Activated CD8-positive, alpha-beta memory T cell treated with anti-CD3 and anti-CD28 coated beads, Interleukin-2, amount 50 U/mL, for 1 hour (primary cell): ENCODE results near the gene BTG2.

ENCODE experiments used
- DNase-seq: peaks from one replicate; pipeline ENCODE4 v3.0.0-alpha.2; 2020; ENCODE audit errors: extremely low read depth

The BTG2 gene

GRCh38 chr1:203340112-203340790, 34.9 kb downstream of the BTG2 start:
- no peak for DNase-seq

GRCh38 chr1:203342192-203342940, 37.0 kb downstream of the BTG2 start:
- DNase-seq, result no peak

GRCh38 chr1:203343956-203344754, 38.8 kb downstream of the BTG2 start:
- no peak for DNase-seq

- no peak for DNase-seq
Observed at GRCh38 chr1:203346060-203346768, 40.9 kb downstream of the BTG2 start.

GRCh38 chr1:203346769-203347102, 41.4 kb downstream of the BTG2 start:
- DNase-seq, result no peak

GRCh38 chr1:203349166-203349565, 43.8 kb downstream of the BTG2 start:
- no peak for DNase-seq

GRCh38 chr1:203349773-203350524, 44.6 kb downstream of the BTG2 start:
- DNase-seq, result no peak

GRCh38 chr1:203351037-203351625, 45.8 kb downstream of the BTG2 start, which contains the start of gene FMOD:
Gene FMOD, minus strand, starts transcription at chr1:203351122. Its CDS starts 2,852 bp downstream, at chr1:203348270.
- DNase-seq, result no peak

GRCh38 chr1:203353486-203353885, 48.2 kb downstream of the BTG2 start:
- no peak for DNase-seq

- DNase-seq, result no peak
Observed at GRCh38 chr1:203354246-203354645, 48.9 kb downstream of the BTG2 start.

- no peak for DNase-seq
Observed at GRCh38 chr1:203359010-203359571, 53.8 kb downstream of the BTG2 start.
